ENCODE data around the gene ST7.

ST7 gene

DNA sequence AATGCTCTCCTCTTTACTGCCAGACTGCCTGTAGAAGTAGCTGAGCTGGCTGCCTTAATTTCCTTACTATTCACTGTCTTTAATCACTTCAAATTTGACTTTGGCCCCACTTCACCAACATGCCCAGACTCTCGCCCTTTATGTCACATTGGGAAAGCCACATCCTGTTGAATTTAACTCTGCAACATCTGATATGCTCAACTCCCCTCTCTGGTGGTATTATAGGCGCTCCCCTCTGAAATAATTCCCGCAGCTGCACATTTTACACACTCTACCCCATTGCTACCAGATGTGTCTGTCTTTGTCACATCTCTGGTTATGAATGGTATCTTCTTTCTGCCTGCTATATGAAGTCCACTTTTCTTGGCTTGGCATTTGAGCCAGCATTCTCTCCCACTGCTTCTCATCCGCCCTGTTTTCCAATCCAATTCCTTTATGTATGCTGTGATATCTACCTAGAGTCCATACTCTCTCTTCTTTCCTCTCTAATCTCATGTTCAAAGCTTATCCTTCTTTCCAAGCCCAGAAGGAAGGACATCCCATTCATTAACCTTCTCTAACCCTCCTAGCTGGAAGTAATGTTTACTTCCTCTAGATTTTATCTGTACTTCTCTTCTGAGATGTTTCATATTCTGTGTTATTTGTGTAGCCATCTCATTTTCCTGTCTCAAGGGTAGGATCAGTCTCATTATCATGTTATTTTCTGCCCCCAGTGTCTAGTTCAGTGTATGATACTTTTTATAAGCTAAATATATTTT is 134.5 kb downstream of the ST7 start:
- TF ChIP-seq, protein P1, sequence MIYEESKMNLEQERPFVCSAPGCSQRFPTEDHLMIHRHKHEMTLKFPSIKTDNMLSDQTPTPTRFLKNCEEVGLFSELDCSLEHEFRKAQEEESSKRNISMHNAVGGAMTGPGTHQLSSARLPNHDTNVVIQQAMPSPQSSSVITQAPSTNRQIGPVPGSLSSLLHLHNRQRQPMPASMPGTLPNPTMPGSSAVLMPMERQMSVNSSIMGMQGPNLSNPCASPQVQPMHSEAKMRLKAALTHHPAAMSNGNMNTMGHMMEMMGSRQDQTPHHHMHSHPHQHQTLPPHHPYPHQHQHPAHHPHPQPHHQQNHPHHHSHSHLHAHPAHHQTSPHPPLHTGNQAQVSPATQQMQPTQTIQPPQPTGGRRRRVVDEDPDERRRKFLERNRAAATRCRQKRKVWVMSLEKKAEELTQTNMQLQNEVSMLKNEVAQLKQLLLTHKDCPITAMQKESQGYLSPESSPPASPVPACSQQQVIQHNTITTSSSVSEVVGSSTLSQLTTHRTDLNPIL (CRISPR knock-in tag; IDR thresholded peaks at IDR 0.05; ENCODE audit: low read depth) = no peak
- TF ChIP-seq, protein P2, sequence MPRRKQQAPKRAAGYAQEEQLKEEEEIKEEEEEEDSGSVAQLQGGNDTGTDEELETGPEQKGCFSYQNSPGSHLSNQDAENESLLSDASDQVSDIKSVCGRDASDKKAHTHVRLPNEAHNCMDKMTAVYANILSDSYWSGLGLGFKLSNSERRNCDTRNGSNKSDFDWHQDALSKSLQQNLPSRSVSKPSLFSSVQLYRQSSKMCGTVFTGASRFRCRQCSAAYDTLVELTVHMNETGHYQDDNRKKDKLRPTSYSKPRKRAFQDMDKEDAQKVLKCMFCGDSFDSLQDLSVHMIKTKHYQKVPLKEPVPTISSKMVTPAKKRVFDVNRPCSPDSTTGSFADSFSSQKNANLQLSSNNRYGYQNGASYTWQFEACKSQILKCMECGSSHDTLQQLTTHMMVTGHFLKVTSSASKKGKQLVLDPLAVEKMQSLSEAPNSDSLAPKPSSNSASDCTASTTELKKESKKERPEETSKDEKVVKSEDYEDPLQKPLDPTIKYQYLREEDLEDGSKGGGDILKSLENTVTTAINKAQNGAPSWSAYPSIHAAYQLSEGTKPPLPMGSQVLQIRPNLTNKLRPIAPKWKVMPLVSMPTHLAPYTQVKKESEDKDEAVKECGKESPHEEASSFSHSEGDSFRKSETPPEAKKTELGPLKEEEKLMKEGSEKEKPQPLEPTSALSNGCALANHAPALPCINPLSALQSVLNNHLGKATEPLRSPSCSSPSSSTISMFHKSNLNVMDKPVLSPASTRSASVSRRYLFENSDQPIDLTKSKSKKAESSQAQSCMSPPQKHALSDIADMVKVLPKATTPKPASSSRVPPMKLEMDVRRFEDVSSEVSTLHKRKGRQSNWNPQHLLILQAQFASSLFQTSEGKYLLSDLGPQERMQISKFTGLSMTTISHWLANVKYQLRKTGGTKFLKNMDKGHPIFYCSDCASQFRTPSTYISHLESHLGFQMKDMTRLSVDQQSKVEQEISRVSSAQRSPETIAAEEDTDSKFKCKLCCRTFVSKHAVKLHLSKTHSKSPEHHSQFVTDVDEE (CRISPR knock-in tag; IDR thresholded peaks at IDR 0.05) = no peak
- TF ChIP-seq ARNTL (CRISPR knock-in tag; IDR thresholded peaks at IDR 0.05; ENCODE audit: borderline replicate concordance, low read depth) (no peak), RARB (CRISPR knock-in tag; IDR thresholded peaks at IDR 0.05) (no peak), ZNF70 (CRISPR knock-in tag; IDR thresholded peaks at IDR 0.05) (no peak), SNAI2 (CRISPR knock-in tag; IDR thresholded peaks at IDR 0.05) (no peak), PPARA (CRISPR knock-in tag; IDR thresholded peaks at IDR 0.05; ENCODE audit: borderline replicate concordance) (no peak), OSR1 (CRISPR knock-in tag; IDR thresholded peaks at IDR 0.05) (no peak), TOX (CRISPR knock-in tag; IDR thresholded peaks at IDR 0.05; ENCODE audit: borderline replicate concordance) (no peak), ISL1 (CRISPR knock-in tag; IDR thresholded peaks at IDR 0.05) (no peak)
- TF ChIP-seq, protein P3, sequence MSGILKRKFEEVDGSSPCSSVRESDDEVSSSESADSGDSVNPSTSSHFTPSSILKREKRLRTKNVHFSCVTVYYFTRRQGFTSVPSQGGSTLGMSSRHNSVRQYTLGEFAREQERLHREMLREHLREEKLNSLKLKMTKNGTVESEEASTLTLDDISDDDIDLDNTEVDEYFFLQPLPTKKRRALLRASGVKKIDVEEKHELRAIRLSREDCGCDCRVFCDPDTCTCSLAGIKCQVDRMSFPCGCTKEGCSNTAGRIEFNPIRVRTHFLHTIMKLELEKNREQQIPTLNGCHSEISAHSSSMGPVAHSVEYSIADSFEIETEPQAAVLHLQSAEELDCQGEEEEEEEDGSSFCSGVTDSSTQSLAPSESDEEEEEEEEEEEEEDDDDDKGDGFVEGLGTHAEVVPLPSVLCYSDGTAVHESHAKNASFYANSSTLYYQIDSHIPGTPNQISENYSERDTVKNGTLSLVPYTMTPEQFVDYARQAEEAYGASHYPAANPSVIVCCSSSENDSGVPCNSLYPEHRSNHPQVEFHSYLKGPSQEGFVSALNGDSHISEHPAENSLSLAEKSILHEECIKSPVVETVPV (CRISPR knock-in tag; IDR thresholded peaks at IDR 0.05) = no peak
- ATAC-seq = no peak; the same call in 2 of the 3 replicates

DNA sequence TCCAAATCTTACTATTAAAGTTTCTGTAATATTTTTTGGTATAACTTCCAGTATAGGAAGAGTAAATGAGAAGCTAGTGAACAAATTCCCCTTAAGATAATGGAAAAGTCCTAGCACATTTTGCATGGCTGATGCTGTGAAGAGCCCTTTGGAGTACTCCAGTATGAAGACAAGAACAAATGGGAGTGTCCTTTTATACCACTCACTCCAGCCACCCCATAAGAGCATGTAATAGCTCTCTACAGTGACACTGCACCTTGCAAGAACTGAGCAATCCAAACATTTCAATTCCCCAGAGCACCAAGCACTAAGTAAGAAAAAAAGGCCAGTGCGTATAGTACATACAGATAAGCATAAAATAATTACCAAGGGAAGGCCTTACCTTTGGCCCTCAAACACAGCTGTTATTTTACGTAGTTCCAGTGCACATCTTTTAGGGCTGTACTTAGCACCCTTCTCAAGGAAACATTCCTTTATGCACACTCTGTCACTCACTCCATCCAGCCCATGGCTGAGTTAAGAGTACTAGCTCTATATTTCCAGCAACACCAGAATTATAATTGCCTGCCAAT is 135.4 kb downstream of the ST7 start:
- no peak for TF ChIP-seq TOX (CRISPR knock-in tag; IDR thresholded peaks at IDR 0.05; ENCODE audit: borderline replicate concordance)
- TF ChIP-seq ZNF8 (CRISPR knock-in tag; IDR thresholded peaks at IDR 0.05) = no peak
- TF ChIP-seq ZFP30 (CRISPR knock-in tag; IDR thresholded peaks at IDR 0.05) = no peak
- TF ChIP-seq, protein P2 (CRISPR knock-in tag; IDR thresholded peaks at IDR 0.05) = no peak
- TF ChIP-seq ESRRG (CRISPR knock-in tag; IDR thresholded peaks at IDR 0.05) = no peak
- ATAC-seq = no peak

DNA sequence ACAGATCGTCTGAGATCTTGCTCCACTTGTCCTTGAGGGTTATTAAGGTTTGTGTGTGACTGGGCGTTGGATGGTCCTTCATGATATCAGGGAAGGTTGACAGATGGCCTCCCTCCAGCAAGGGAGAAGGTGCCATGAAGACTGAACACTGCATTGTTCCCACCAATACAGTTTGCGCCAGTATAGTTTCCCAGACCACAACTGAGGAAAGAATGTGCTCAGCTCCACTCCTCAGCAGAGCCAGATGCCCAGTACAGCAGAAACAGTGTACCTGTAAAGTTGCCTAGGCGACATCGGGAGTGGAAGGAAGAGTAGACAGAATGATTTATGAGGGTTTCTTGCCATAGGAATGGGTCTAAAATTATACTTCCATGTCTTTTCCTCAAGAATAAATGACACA is 137.5 kb downstream of the ST7 start:
- no peak for ATAC-seq
- TF ChIP-seq, protein P4, sequence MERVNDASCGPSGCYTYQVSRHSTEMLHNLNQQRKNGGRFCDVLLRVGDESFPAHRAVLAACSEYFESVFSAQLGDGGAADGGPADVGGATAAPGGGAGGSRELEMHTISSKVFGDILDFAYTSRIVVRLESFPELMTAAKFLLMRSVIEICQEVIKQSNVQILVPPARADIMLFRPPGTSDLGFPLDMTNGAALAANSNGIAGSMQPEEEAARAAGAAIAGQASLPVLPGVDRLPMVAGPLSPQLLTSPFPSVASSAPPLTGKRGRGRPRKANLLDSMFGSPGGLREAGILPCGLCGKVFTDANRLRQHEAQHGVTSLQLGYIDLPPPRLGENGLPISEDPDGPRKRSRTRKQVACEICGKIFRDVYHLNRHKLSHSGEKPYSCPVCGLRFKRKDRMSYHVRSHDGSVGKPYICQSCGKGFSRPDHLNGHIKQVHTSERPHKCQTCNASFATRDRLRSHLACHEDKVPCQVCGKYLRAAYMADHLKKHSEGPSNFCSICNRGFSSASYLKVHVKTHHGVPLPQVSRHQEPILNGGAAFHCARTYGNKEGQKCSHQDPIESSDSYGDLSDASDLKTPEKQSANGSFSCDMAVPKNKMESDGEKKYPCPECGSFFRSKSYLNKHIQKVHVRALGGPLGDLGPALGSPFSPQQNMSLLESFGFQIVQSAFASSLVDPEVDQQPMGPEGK (CRISPR knock-in tag; IDR thresholded peaks at IDR 0.05; ENCODE audit: borderline replicate concordance) = no peak
- TF ChIP-seq, protein P3 (CRISPR knock-in tag; IDR thresholded peaks at IDR 0.05) = no peak
- TF ChIP-seq ZNF8 (CRISPR knock-in tag; IDR thresholded peaks at IDR 0.05) (no peak), ARNTL (CRISPR knock-in tag; IDR thresholded peaks at IDR 0.05; ENCODE audit: borderline replicate concordance, low read depth) (no peak), ZNF70 (CRISPR knock-in tag; IDR thresholded peaks at IDR 0.05) (no peak), OSR1 (CRISPR knock-in tag; IDR thresholded peaks at IDR 0.05) (no peak), PPARA (CRISPR knock-in tag; IDR thresholded peaks at IDR 0.05; ENCODE audit: borderline replicate concordance) (no peak), ISL1 (CRISPR knock-in tag; IDR thresholded peaks at IDR 0.05) (no peak), TOX (CRISPR knock-in tag; IDR thresholded peaks at IDR 0.05; ENCODE audit: borderline replicate concordance) (no peak), RARB (CRISPR knock-in tag; IDR thresholded peaks at IDR 0.05) (no peak), SNAI2 (CRISPR knock-in tag; IDR thresholded peaks at IDR 0.05) (no peak), ZFP30 (CRISPR knock-in tag; IDR thresholded peaks at IDR 0.05) (no peak), CSDC2 (CRISPR knock-in tag; IDR thresholded peaks at IDR 0.05) (no peak)
- TF ChIP-seq, protein P2 (CRISPR knock-in tag; IDR thresholded peaks at IDR 0.05) = no peak

Measured in SK-N-SH treated with all-trans-retinoic acid at 6 μM for 48 hours (cell line).